Endothelial cell of umbilical vein (primary cell): ENCODE measurements around the gene ZNF283.

Source experiments
- CTCF ChIP-seq, 2 donors: IDR thresholded peaks; 1 replicate in 1 of 2; 2 replicates in 1 of 2; pipeline ENCODE4 v1.5.1; 2011; ENCODE audit warnings: low read length in 2 of 2, mild to moderate bottlenecking in 2 of 2, moderate library complexity in 2 of 2, control low read depth in 1 of 2, inconsistent platforms in 1 of 2, low read depth in 1 of 2; ENCODE audit not compliant: insufficient read depth in 1 of 2; ENCODE audit errors: extremely low read depth in 1 of 2
- EZH2 ChIP-seq: IDR thresholded peaks from 2 replicates; pipeline ENCODE4 v1.6.1; 2012; ENCODE audit warnings: borderline replicate concordance, low read depth, mild to moderate bottlenecking, moderate library complexity, low read length, inconsistent platforms; ENCODE audit not compliant: severe bottlenecking
- GATA2 ChIP-seq: IDR thresholded peaks from 2 replicates; pipeline ENCODE4 v1.7.0; 2011; ENCODE audit warnings: low read depth, mild to moderate bottlenecking, moderate library complexity, mixed read lengths, low read length; ENCODE audit not compliant: insufficient read length, insufficient read depth
- MYC ChIP-seq: IDR thresholded peaks from one replicate; pipeline ENCODE4 v1.6.1; 2011; ENCODE audit warnings: mild to moderate bottlenecking, low read depth, low read length
- POLR2A ChIP-seq: IDR thresholded peaks from 2 replicates; pipeline ENCODE4 v1.6.1; 2012; ENCODE audit warnings: low read depth, mild to moderate bottlenecking, control low read depth, low read length
- POLR2AphosphoS5 ChIP-seq: IDR thresholded peaks from 2 replicates; pipeline ENCODE4 v1.6.1; 2012; ENCODE audit warnings: low read depth, mild to moderate bottlenecking, control low read depth, low read length, moderate library complexity; ENCODE audit not compliant: insufficient read depth

GRCh38 chr19:43798026-43798545 lies 29.0 kb upstream of the ZNF283 start:
- TF ChIP-seq CTCF (IDR thresholded peaks at IDR 0.05; ENCODE audit: extremely low read depth in 1 of 2, insufficient read depth in 1 of 2, low read depth in 1 of 2, low read length in 2 of 2): no peak
- TF ChIP-seq EZH2: no peak
- no peak for TF ChIP-seq GATA2
- TF ChIP-seq POLR2A: no peak
- TF ChIP-seq POLR2AphosphoS5: no peak
- TF ChIP-seq MYC: no peak
